ENCODE results near the gene SYTL5.

The SYTL5 gene

GRCh38 chrX:38154340-38154739 lies 148.0 kb downstream of the SYTL5 start:
- DNase-seq, result no peak

- no peak for DNase-seq
Measured at GRCh38 chrX:38154818-38155217, 148.5 kb downstream of the SYTL5 start.

GRCh38 chrX:38156838-38157237 lies 150.5 kb downstream of the SYTL5 start:
- DNase-seq, result no peak

GRCh38 chrX:38163193-38163592 lies 156.8 kb downstream of the SYTL5 start:
- DNase-seq, result no peak

- no peak for DNase-seq
Measured at GRCh38 chrX:38165023-38165422, 158.7 kb downstream of the SYTL5 start.

- no peak for DNase-seq
Measured at GRCh38 chrX:38166478-38167083, 160.2 kb downstream of the SYTL5 start.

- DNase-seq, result no peak
Measured at GRCh38 chrX:38170556-38170955, 164.2 kb downstream of the SYTL5 start.

- no peak for DNase-seq
Measured at GRCh38 chrX:38172596-38172995, 166.2 kb downstream of the SYTL5 start.

GRCh38 chrX:38175139-38175538 lies 168.8 kb downstream of the SYTL5 start:
- no peak for DNase-seq

GRCh38 chrX:38178396-38178795 lies 172.0 kb downstream of the SYTL5 start:
- DNase-seq, result no peak
